Duodenal mucosa (tissue), 2 donors: ENCODE results near the gene AP1B1.
"Not testable (repeated sequence)": the region's sequence is repeated elsewhere in the genome, so short reads cannot be mapped to it uniquely, and the experiment has no call there.

Experiments
- H3K27ac ChIP-seq: one replicate; pipeline ENCODE4 v1.7.0; 2013; ENCODE audit warnings: low read depth, low read length
- H3K27me3 ChIP-seq, 2 donors: one replicate each; pipeline ENCODE4 v1.7.0; 2013; ENCODE audit warnings: low read length in 2 of 2, control low read depth in 1 of 2; ENCODE audit not compliant: insufficient read depth in 2 of 2, control insufficient read depth in 1 of 2
- H3K36me3 ChIP-seq, 2 donors: one replicate each; pipeline ENCODE4 v1.7.0; 2013; ENCODE audit warnings: low read length in 2 of 2, control low read depth in 1 of 2; ENCODE audit not compliant: insufficient read depth in 2 of 2, control insufficient read depth in 1 of 2
- H3K4me1 ChIP-seq, 2 donors: one replicate each; pipeline ENCODE4 v1.7.0; 2013; ENCODE audit warnings: low read length in 2 of 2, control low read depth in 1 of 2; ENCODE audit not compliant: insufficient read depth in 2 of 2, control insufficient read depth in 1 of 2
- H3K4me3 ChIP-seq, 2 donors: one replicate each; pipeline ENCODE4 v1.7.0; 2013; ENCODE audit warnings: low read length in 2 of 2, low read depth in 1 of 2
- H3K9ac ChIP-seq, 2 donors: one replicate each; pipeline ENCODE4 v1.7.0; 2013; ENCODE audit warnings: low read length in 2 of 2, low read depth in 1 of 2
- H3K9me3 ChIP-seq, 2 donors: one replicate each; pipeline ENCODE4 v1.7.0; 2013; ENCODE audit warnings: low read length in 2 of 2, control low read depth in 1 of 2; ENCODE audit not compliant: control insufficient read depth in 1 of 2

AP1B1 gene

GRCh38 chr22:29377979-29378378 lies 10.4 kb downstream of the AP1B1 start:
- peaks cover 0 to 31% of the 10 kb centered on the region in 2 donors for H3K36me3 ChIP-seq
- H3K4me3 ChIP-seq: no peak overlapping the region
- H3K27ac ChIP-seq: no peak overlapping the region
- H3K4me1 ChIP-seq: peaks cover 26 to 32% of the 10 kb centered on the region in 2 donors
- H3K9me3 ChIP-seq: no peaks in the 10 kb centered on the region
- no peaks in the 10 kb centered on the region for H3K27me3 ChIP-seq
- no peak overlapping the region for H3K9ac ChIP-seq

- not testable (repeated sequence) for H3K27ac ChIP-seq
- H3K36me3 ChIP-seq: peaks cover 0 to 29% of the 10 kb centered on the region in 2 donors
Observed at GRCh38 chr22:29376705-29377104, 11.7 kb downstream of the AP1B1 start.

GRCh38 chr22:29375398-29376076 lies 12.8 kb downstream of the AP1B1 start:
- Histone ChIP-seq H3K4me3 (no peak overlapping the region), H3K9me3 (no peaks in the 10 kb centered on the region), H3K36me3 (peaks cover 0 to 35% of the 10 kb centered on the region in 2 donors), H3K27me3 (no peaks in the 10 kb centered on the region), H3K27ac (no peak overlapping the region), H3K4me1 (peaks cover 3 to 13% of the 10 kb centered on the region in 2 donors), H3K9ac (no peak overlapping the region)

More at GRCh38 chr22:29376705-29377104, 11.7 kb downstream of the AP1B1 start:
- H3K9me3 ChIP-seq, H3K4me3 ChIP-seq, H3K9ac ChIP-seq, H3K27me3 ChIP-seq: not testable (repeated sequence)
- H3K4me1 ChIP-seq: peaks cover 13 to 19% of the 10 kb centered on the region in 2 donors

GRCh38 chr22:29374806-29375205 lies 13.6 kb downstream of the AP1B1 start:
- not testable (repeated sequence) for H3K9ac ChIP-seq, H3K9me3 ChIP-seq, H3K27me3 ChIP-seq, H3K4me3 ChIP-seq, H3K27ac ChIP-seq
- H3K36me3 ChIP-seq: peaks cover 0 to 37% of the 10 kb centered on the region in 2 donors
- peaks cover 0 to 13% of the 10 kb centered on the region in 2 donors for H3K4me1 ChIP-seq

GRCh38 chr22:29374401-29374800 lies 14.0 kb downstream of the AP1B1 start:
- no peak overlapping the region for H3K4me3 ChIP-seq
- H3K9ac ChIP-seq: no peak overlapping the region

GRCh38 chr22:29370537-29370936 lies 17.8 kb downstream of the AP1B1 start:
- Histone ChIP-seq H3K4me1 (peaks cover 0 to 12% of the 10 kb centered on the region in 2 donors), H3K9ac (no peak overlapping the region), H3K27me3 (no peaks in the 10 kb centered on the region), H3K27ac (no peak overlapping the region), H3K36me3 (peaks cover 0 to 27% of the 10 kb centered on the region in 2 donors), H3K4me3 (no peak overlapping the region), H3K9me3 (no peaks in the 10 kb centered on the region)

More at GRCh38 chr22:29374401-29374800, 14.0 kb downstream of the AP1B1 start:
- Histone ChIP-seq H3K9me3 (no peaks in the 10 kb centered on the region), H3K4me1 (peaks cover 0 to 13% of the 10 kb centered on the region in 2 donors), H3K27me3 (no peaks in the 10 kb centered on the region), H3K27ac (no peak overlapping the region), H3K36me3 (peaks cover 0 to 35% of the 10 kb centered on the region in 2 donors)

GRCh38 chr22:29369460-29369859 lies 18.9 kb downstream of the AP1B1 start:
- Histone ChIP-seq H3K4me3 (no peak overlapping the region), H3K27ac (no peak overlapping the region), H3K4me1 (peaks cover 0 to 9% of the 10 kb centered on the region in 2 donors), H3K36me3 (peaks cover 0 to 30% of the 10 kb centered on the region in 2 donors), H3K9me3 (no peaks in the 10 kb centered on the region), H3K27me3 (no peaks in the 10 kb centered on the region), H3K9ac (no peak overlapping the region)

GRCh38 chr22:29359469-29359868 lies 28.9 kb downstream of the AP1B1 start:
- Histone ChIP-seq H3K9me3 (no peaks in the 10 kb centered on the region), H3K27me3 (no peaks in the 10 kb centered on the region), H3K4me1 (peaks cover 0 to 5% of the 10 kb centered on the region in 2 donors), H3K9ac (no peak overlapping the region), H3K4me3 (no peak overlapping the region), H3K36me3 (peaks cover 20 to 49% of the 10 kb centered on the region in 2 donors), H3K27ac (no peak overlapping the region)

GRCh38 chr22:29357193-29357890 lies 31.0 kb downstream of the AP1B1 start:
- H3K27ac ChIP-seq, H3K4me3 ChIP-seq, H3K9ac ChIP-seq, H3K9me3 ChIP-seq, H3K27me3 ChIP-seq, H3K4me1 ChIP-seq: not testable (repeated sequence)
- peaks cover 38 to 68% of the 10 kb centered on the region in 2 donors for H3K36me3 ChIP-seq

- H3K27me3 ChIP-seq: no peaks in the 10 kb centered on the region
- peaks cover 6 to 11% of the 10 kb centered on the region in 2 donors for H3K4me1 ChIP-seq
- H3K4me3 ChIP-seq: no peak overlapping the region
- H3K36me3 ChIP-seq: peaks cover 63 to 91% of the 10 kb centered on the region in 2 donors
- no peaks in the 10 kb centered on the region for H3K9me3 ChIP-seq
- no peak overlapping the region for H3K9ac ChIP-seq
- no peak overlapping the region for H3K27ac ChIP-seq
Observed at GRCh38 chr22:29353860-29354259, 34.5 kb downstream of the AP1B1 start.
